Hematopoietic multipotent progenitor cell treated with erythropoietin and hydrocortisone succinate and interleukin-3 and kit ligand, for 15 days (in vitro differentiated cells): ENCODE data around the gene ZAP70.

Experiments used
- DNase-seq: peaks from one replicate; pipeline ENCODE4 v3.0.0-alpha.2; 2015; ENCODE audit warnings: low spot score

Gene ZAP70

GRCh38 chr2:97717613-97717995, 4.2 kb downstream of the ZAP70 start:
- DNase-seq: no peak

- no peak for DNase-seq
These were observed 4.9 kb downstream of the ZAP70 start for GRCh38 chr2:97718051-97718882.

- DNase-seq: no peak
These were observed 5.6 kb downstream of the ZAP70 start for GRCh38 chr2:97718942-97719341.

- no peak for DNase-seq
These were observed 6.2 kb downstream of the ZAP70 start for GRCh38 chr2:97719362-97720155.

- no peak for DNase-seq
These were observed 7.4 kb downstream of the ZAP70 start for GRCh38 chr2:97720746-97721145.

GRCh38 chr2:97722227-97722626, 8.9 kb downstream of the ZAP70 start:
- DNase-seq: no peak

GRCh38 chr2:97723156-97724072, 10.0 kb downstream of the ZAP70 start:
- no peak for DNase-seq

- no peak for DNase-seq
These were observed 10.7 kb downstream of the ZAP70 start for GRCh38 chr2:97724073-97724410.

- DNase-seq: no peak
These were observed 11.1 kb downstream of the ZAP70 start for GRCh38 chr2:97724501-97724900.

GRCh38 chr2:97724946-97725688, 11.7 kb downstream of the ZAP70 start:
- no peak for DNase-seq

- DNase-seq: no peak
These were observed 13.1 kb downstream of the ZAP70 start for GRCh38 chr2:97726261-97727064.

- no peak for DNase-seq
These were observed 13.9 kb downstream of the ZAP70 start for GRCh38 chr2:97727296-97727695.

GRCh38 chr2:97728091-97728731, 14.8 kb downstream of the ZAP70 start:
- DNase-seq: no peak

GRCh38 chr2:97730245-97730644, 16.9 kb downstream of the ZAP70 start:
- no peak for DNase-seq

GRCh38 chr2:97731274-97732020, 18.1 kb downstream of the ZAP70 start:
- no peak for DNase-seq

- no peak for DNase-seq
These were observed 19.3 kb downstream of the ZAP70 start for GRCh38 chr2:97732436-97733340.

GRCh38 chr2:97733341-97734035, 20.1 kb downstream of the ZAP70 start:
- no peak for DNase-seq
